Measurements from ENCODE around the gene BACE1.

GRCh38 chr11:117300283-117300663 is 15.8 kb downstream of the BACE1 start:
- TF ChIP-seq CTCF (IDR thresholded peaks at IDR 0.05), result no peak
- no peak for TF ChIP-seq POLR2A (IDR thresholded peaks at IDR 0.05)

Data from uterus (tissue), 2 donors.